GM19025 (cell line): Measurements from ENCODE around the gene NHS.

Source experiments
- ATAC-seq: cut with Tn5 transposase; IDR thresholded peaks from one replicate; pipeline ENCODE4 v1.9.1; 2021; ENCODE audit warnings: mild to moderate bottlenecking, low read depth, moderate library complexity; ENCODE audit not compliant: unreplicated experiment

NHS gene

DNA sequence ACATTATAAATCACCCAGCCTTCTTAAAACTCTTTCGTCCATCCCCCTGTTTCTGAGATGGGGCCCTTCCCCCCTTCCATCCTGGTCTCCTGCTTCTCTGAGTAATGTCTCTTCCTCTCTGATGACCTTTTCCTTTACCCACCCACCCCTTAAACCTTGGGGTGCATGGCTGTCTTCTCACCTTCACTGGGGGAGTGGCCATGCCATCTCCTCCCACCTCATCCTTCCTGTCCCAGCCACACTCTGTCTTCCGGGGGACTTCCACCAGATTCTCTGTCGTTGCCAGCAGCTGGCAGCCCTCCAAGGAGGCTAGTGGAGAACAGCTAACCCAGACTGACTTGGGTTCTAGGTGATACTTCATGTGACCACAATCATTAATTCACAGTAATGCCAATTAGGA, 279.1 kb downstream of the NHS start:
- no peak for ATAC-seq

DNA sequence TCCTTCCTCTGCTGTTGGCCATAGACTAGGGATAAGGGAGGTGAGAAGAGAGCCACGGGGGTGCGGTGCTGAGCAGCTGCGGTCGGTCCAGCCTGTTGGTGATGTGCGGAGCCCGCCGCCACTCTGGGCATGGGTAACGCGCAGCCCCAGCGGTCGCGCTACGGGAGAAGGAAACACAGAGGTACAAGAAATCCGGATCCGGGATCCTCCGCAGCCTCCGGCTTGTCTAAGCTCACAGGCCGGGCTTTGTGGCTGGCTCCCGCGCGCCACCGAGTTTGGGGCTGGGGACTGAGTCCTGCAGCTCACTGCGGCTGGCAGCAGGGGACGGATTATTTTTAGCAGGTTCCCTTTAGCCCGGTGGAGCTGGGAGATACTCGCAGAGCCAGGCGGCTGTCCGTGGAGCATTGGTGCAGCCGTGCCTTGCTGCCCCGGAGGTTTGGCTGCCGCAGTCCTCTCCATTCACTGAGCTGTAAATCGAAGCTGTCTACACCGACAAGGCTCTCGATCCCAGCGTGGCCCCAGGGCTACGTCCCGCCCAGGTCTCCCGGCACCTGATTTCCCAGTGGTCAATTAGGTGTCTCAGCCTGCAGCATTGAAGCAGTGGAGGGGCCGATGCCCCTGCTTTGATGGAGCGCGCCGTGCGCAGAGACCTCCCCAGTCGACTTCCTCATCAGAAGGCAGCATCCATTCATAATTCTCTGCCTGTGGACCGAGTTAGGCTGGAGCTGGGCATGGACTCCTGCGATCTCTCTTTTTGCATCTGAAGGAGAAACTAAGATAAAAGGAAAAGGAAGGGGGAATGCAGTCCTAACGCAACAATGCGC, 280.4 kb downstream of the NHS start:
- ATAC-seq: no peak

DNA sequence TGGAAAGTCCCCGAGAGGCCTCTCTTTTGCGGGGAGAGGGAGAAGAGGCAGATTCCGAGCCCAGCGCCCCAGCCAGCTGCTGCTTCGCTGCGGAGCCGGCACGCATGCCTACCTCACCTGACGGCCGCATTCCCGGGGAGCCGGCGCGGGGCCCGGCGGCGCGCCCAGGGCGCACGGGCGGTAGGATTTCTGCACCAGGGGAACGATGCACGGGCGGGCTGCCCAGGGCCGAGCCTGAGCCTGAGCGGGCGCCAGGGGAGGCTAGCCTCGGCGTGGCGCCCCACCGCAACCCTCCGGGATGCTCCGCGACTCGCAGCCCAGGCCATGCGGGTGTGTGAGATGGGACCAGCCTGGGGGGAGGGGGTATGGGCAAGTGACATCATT, 281.0 kb downstream of the NHS start:
- no peak for ATAC-seq

DNA sequence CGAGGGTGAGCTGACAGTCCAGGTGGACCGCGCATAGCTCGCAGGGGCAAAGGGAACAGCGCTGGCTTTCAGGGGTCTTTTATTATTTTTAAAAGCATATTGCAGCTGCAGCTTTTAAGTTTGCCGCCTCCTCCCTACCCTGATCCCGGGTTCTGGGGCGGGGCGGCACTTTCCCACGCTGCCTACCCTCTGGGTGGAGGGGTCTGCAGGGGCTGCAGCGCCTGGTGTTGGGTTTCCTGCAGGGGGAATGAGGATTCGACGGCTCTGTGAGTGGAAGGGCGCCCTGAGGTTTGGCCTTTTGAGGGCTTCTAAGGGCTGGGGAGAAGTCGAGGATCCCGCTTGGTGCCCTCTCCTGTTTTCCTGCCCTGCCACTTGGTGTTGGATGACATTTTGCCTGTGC, 281.6 kb downstream of the NHS start:
- ATAC-seq: no peak

DNA sequence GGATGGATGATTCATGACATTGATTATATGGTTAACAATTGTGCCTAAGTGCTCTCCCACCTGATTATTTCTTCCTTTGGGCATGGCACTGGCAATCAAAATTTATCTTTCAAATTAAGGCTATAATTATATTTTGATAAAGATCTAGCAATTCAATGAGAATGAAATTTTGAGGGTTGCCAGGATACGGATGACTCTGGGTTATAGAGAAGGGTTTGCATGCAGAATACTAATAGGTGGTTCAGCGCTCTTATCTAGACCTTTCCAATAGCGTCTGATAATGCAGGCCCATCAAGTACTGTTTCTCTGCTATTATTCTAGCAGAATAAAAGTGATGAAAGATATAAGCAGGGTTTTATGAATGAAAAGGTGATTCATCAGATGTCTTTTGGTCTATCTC, 287.4 kb downstream of the NHS start:
- ATAC-seq: no peak

DNA sequence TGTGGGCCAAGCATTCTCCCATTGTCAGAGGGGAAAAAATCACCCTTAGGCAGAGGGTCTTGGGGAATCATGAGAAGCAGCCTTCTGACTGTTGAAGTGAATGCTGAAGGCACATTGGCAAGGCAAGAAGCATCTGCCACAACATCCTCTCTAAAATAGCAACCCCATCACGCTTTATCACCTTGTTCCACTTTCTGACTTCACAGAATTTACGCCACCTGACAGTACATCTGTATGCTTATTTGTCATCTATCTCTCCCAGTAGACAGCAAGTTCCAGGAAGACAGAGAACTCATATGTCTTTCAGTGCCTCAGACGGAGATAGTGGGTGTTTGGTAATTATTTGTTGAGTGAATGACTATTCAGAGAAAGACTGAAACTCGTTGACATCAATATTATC, 293.9 kb downstream of the NHS start:
- ATAC-seq: no peak

DNA sequence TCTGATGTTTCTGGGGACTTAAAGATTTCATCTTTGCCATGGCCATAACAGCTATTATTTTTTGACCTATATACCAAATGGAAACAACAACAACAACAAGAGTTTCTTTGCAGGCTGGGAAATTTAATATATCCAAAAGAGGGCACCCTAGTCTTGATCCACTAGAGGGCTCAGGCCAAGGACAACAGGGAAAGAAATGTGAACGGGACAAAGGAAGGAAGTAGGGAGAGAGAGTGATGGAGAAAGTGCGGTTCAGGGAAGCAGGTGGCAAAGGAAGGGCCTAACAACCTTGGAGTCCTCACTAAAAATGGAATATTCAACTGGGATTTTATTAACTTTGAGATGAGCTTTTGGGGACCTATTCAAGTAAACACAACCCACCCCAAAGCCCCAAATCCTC, 294.5 kb downstream of the NHS start:
- no peak for ATAC-seq

DNA sequence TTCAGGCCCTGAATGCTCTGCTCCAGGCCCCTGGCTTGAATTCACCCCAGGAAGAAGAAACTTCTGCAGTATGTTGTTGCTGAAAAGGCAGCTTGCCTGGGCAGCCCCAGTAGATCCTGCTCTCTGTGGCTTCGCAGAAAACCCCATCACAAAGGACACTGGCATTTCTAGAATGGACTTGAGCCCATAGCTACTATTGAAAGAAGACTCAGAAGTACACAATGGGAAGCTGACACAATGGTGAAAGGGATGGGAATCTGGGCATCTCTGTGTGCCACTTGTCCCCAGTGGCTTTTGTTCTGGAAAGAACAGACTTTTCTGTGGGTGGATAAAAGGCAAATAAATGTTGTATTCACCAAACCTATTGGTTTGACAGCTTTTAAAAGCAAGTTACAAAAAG, 294.9 kb downstream of the NHS start:
- ATAC-seq: no peak

DNA sequence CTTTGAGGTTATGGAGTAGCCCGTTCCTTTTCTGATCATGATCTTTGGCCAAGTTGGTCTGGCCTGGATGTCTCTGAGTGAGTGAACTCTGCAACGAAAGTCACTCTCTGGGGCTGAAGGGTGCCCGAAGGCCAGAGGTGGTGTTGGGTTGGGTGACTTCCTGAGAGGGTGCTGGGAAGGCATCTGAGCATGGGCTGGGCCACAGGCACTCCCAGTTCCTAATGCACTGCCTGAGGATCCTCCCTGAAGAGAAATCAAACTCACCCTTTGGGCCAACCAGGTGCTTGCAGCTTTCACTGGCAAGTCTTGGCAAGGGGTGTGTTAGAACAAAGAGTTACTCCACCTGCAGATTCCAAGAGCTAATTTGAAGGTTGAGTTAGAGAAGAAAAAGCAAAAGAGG, 295.9 kb downstream of the NHS start:
- ATAC-seq: no peak

DNA sequence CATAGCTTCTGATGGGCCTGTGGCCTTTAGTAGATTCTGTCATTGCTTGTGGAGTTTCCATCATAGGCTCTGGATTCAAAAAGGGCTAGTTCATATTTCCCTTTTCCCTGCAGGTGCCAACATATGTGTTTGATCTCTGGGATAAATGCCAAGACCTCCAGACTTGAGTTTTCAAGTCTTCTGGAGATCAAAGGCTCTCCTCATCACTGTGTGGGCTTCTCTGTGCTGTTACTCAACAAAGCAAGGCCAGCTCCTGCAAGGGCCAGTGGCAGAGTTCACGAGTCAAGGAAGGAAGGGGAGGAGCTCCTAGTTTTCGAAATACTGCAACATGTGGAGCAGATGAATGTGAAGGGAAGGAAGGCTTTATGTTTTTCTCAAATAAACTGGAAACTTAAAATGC, 299.6 kb downstream of the NHS start:
- ATAC-seq: no peak

DNA sequence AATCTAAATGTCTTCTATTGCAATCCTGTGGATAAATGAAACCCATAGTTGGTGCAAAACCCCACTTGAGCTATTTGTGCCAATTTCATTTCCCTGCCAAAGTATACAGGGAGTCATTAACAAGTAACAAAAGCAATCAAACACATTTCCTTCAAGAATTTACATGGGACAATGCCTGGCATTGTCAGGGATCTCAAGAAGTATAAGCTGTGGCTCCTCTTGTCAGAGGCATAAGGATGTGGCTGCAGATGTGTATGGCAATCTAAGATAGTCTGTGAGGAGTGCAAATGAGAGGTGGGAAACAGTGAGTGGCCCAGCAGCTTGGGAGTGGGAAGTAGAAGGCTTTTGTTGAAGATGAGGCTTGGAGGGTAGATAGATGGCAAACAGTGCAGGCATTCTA, 304.3 kb downstream of the NHS start:
- ATAC-seq: no peak

DNA sequence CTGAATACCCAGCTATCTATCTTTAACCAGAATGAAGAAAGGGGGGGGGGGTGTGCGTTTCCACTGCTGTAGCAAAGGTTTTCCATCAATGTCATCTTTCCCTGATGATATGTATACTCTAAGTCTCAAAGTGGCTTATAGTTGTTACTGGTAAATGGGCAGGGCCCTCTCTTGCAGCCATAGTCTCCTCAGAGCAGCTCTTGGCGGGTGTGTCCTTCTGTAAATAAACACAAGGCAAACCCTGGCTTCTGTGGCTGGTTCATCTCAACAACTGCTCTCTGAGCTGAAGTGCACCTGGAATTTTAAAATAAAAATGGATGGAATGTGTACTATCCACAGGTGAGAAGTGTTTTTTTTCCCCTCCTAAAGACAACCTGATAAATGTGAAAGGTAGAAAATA, 304.8 kb downstream of the NHS start:
- ATAC-seq: no peak

DNA sequence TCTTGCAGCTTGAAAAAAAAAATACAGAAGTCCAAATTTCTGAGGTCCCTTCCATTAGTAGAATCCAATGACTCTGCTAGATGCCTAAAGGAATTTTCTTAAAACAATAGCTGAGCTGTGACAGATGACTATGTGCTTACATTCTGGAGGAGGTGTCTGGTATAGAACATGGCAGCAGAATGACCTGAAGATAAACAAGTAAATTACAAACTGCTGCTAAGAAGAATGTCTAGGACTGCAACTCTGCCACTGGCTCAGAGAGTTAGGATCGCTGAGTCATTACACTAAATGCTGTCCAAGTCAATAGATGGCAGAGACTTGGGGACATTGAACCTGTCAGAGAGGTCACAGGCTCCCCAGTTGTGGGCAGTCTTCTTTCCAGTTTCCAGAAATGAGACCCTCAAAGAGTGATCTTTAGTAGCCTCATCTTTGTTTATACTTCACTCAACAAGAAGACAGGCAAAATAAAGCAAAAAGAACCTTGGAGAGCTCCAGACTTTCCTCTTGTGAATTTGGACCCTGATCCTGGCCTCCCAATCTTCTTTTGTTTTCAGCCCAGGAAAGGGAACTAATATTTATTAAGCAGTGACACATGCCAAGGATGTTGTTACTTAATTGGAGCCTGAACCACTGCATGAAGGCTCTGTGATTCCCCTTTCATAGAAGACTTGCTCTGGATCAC, 305.9 kb downstream of the NHS start:
- no peak for ATAC-seq

DNA sequence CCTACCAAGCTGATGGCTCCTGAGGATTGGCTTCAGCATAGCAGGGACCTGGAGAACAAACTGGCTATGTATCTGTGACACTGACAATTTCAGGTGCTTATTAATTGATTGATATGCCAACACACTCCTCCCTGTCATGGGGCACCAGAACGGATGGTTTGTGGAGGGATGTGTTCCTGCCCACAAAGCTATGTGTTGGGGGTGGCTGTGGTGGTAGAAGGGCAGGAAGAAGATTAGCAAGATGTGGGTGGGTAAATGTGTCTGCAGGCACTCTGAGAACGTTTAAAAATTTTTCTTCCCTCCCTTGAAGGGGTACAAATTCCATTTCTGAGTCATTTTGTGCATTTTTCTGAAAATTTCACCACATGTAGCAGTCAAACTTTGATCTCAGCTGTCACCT, 307.3 kb downstream of the NHS start:
- no peak for ATAC-seq

DNA sequence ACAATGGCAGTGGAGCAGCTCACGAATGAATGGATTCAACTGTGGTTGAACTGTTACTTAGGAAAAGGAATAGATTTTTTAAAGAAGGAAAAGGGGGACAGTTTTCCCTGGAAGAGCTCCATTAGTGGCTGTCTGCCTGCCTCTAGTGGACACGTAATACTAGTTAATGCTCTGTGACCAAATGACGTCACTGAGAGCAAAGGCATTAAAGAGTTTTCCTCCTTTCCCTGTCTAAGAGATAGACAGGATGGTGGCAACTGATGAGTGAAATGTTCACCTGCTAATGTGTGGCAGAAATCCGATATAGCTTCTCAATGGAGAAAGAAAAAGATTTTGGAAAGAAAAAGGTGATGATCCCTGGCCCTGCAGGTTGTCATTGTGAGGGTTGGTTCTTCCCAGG, 310.0 kb downstream of the NHS start:
- ATAC-seq: no peak

DNA sequence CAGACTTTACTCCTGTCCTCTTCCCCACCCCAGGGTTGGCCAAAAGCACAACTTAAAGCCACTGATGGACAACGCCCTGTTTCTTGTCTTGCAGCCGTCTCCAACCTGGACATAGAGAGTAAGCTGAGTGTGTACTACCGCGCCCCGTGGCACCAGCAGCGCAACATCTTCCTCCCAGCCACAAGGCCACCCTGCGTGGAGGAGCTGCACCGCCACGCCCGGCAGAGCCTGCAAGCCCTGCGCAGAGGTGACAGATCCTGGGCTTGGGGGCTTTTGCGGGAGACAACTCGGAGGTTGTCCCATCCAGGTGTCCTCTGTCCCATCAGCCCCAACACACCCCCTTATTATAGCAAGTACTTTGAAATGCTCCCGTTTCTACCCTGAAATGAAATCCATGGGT, 312.6 kb downstream of the NHS start:
- ATAC-seq: no peak

DNA sequence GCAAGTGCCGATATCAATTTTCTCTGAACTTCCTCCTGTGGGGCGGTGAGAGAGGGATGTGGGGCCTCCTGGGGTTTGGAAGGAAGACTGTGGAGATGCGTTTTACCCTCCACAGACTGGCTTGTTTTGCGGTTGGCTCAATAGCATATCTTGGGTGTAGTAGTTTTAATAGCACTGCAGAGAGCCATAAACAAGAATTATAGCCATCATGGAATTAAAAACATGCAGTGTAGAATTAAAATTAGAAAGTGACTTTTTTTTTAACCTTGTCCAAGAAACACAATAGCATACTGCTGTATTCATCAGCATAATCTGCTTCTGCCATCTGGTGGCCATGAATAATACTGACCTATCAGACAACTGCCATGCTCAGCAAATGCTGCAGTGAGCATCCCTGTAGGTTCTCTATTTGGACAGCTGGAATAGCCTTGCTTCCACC, 315.0 kb downstream of the NHS start:
- ATAC-seq: no peak

DNA sequence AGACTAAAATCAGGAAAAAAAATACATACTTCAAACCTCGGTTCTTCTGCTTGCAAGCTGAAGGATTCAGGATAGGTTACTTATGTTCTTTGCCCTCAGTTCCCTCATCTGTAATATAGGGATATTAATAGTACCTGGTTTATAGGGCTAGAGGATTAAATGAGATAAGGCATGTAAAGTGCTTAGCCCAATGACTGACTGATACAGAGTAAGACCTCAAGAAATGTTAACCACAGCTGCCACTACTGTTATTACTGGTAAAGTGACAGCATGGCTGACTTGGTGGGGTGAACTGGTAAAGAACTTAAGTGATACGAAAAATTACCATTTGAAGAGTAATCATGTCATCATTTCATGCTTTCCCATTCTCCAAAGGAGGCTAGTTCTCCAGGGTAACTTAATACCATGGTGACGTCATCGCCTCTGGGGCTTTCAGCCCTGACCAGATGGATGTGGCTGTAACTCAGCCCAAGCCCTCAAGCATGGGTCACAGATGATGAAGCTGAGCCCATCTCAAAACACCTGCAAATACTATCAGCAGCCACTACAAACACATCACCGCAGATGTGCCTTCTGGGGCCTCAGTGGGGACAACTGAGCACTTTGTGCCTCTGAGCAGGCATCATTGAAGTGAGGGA, 317.8 kb downstream of the NHS start:
- no peak for ATAC-seq

DNA sequence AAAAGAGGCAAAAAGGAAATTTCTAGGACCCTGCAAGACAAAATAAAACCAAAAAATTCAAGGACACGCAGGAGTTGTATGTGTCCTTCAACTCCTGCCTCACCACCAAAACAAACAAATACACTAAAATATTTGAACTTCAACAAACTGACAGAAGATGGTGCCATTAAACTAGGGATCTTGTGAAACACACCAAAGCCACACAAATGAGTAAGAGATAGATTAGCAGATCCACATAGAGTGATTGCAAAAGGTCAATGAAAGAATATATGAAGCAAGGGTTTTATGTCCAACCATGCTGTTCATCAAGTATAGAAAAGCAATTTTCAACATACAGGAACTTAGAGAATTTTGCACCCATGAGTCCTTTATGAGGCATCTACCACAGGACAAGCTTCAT, 322.2 kb downstream of the NHS start:
- no peak for ATAC-seq

DNA sequence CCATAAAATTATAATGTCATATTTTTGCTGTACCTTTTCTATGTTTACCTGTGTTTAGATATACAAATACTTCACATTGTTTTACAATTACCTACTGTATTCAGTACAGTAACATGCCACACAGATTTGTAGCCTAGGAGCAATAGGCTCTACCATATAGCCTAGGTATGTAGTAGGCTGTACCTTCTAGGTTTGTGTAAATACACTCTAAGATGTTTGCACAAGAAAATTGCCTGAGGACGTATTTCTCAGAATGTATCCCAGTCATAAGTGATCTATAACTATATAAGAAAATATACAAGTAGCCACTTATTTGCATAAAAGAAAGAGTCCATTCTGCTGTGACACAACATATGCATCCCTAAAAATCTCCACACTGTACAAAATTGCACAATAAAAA, 326.0 kb downstream of the NHS start:
- ATAC-seq: no peak

DNA sequence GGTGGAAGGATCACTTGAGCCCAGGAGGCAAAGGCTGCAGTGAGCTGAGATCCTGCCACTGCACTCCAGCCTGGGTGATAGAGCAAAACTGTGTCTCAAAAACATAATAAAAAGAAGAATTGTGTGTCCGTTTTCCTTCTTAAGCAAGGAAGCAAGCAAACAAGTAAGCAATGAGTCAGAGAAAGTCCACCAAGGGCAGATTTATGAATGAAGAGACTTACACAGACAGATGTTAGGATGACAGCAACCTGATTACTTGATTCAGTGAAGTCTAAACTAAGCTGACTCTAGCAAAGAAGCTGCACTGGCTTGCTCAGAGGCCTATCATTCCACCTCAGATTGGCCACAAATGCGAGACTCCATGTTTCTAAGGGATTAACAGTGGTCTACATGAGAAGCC, 328.2 kb downstream of the NHS start:
- ATAC-seq: no peak

DNA sequence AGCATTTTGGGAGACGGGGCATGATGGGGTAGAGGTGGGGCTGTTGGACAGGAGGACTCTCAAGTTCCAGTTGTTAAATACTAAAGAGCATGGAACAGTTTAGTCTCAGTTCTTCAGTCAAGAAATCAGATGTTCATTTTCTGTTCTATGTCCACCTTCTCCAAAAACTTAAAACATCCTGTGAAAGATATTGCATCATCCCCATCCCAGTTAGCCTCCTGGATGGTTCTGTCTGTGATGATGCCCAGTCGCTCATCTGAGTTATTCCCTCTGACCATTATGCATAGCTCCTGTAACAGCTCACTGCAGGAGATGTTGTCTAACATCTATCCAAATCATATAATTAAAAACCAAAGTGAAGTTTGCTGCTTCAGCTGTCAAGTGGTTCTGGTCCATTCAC, 330.2 kb downstream of the NHS start:
- ATAC-seq: no peak
